Stimulated activated CD8-positive, alpha-beta memory T cell treated with anti-CD3 and anti-CD28 coated beads, Interleukin-4, amount 100 ng/mL, for 24 hours (primary cell): ENCODE measurements around the gene EXO1.
A peak's percentile ranks its signal among the peaks of the same experiment; 100 is the strongest.
"Not testable (repeated sequence)": the region's sequence is repeated elsewhere in the genome, so short reads cannot be mapped to it uniquely, and the experiment has no call there.

Experiments used
- DNase-seq: peaks from one replicate; pipeline ENCODE4 v3.0.0-alpha.2; 2020; ENCODE audit warnings: low read depth

EXO1 gene

GRCh38 chr1:241847796-241848685, at the start of gene EXO1:
Gene EXO1, plus strand, starts transcription at chr1:241848204. Its CDS starts 2,222 bp downstream, at chr1:241850426.
- DNase-seq, result peak; percentile 81

GRCh38 chr1:241799416-241799815, 48.6 kb upstream of the EXO1 start:
- DNase-seq, result no peak

GRCh38 chr1:241800640-241801039, 47.4 kb upstream of the EXO1 start:
- DNase-seq, result no peak

GRCh38 chr1:241802863-241803262, 45.1 kb upstream of the EXO1 start:
- no peak for DNase-seq

GRCh38 chr1:241804706-241805105, 43.3 kb upstream of the EXO1 start:
- DNase-seq, result not testable (repeated sequence)

- no peak for DNase-seq
Observed at GRCh38 chr1:241808265-241808664, 39.7 kb upstream of the EXO1 start.

GRCh38 chr1:241810769-241811405, 37.1 kb upstream of the EXO1 start:
- no peak for DNase-seq

GRCh38 chr1:241813768-241814320, 34.2 kb upstream of the EXO1 start:
- no peak for DNase-seq

GRCh38 chr1:241816008-241816407, 32.0 kb upstream of the EXO1 start:
- DNase-seq, result no peak

- DNase-seq, result no peak
Observed at GRCh38 chr1:241817331-241817792, 30.6 kb upstream of the EXO1 start.

GRCh38 chr1:241817956-241818612, 29.9 kb upstream of the EXO1 start:
- no peak for DNase-seq

GRCh38 chr1:241819340-241819866, 28.6 kb upstream of the EXO1 start:
- DNase-seq, result no peak

- DNase-seq, result no peak
Observed at GRCh38 chr1:241821363-241821762, 26.6 kb upstream of the EXO1 start.

- no peak for DNase-seq
Observed at GRCh38 chr1:241822846-241823245, 25.2 kb upstream of the EXO1 start.

- no peak for DNase-seq
Observed at GRCh38 chr1:241823925-241824324, 24.1 kb upstream of the EXO1 start.

GRCh38 chr1:241825581-241825980, 22.4 kb upstream of the EXO1 start:
- DNase-seq, result no peak

GRCh38 chr1:241826613-241827012, 21.4 kb upstream of the EXO1 start:
- DNase-seq, result not testable (repeated sequence)

- DNase-seq, result no peak
Observed at GRCh38 chr1:241827264-241827663, 20.7 kb upstream of the EXO1 start.

GRCh38 chr1:241828463-241829021, 19.5 kb upstream of the EXO1 start:
- DNase-seq, result no peak

GRCh38 chr1:241829468-241829867, 18.5 kb upstream of the EXO1 start:
- DNase-seq, result no peak

GRCh38 chr1:241834733-241835377, 13.1 kb upstream of the EXO1 start:
- no peak for DNase-seq
